Smooth muscle cell (in vitro differentiated cells): ENCODE measurements around the gene BLOC1S3. TPM values are rescaled to one million over a fixed set of nuclear protein-coding genes. Genes with fewer than 3 reads are reported as not detected.

ENCODE experiments used
- DNase-seq: peaks from one replicate; lab custom pipeline; 2025; ENCODE audit not compliant: unreplicated experiment; lab: John Stamatoyannopoulos, UW
- H2AFZ ChIP-seq: fragments of 200-600 bp; sonication (generic); 2 replicates; pipeline ENCODE4 v1.6.0; 2016; ENCODE audit warnings: antibody characterized with exemption, low read depth, mild to moderate bottlenecking
- H3F3A ChIP-seq: fragments of 200-600 bp; sonication (generic); 2 replicates; pipeline ENCODE4 v1.6.0; 2017; ENCODE audit warnings: antibody characterized with exemption, low read depth
- H3K27ac ChIP-seq: fragments of 200-600 bp; sonication (generic); 2 replicates; pipeline ENCODE4 v1.5.1; 2016; ENCODE audit warnings: low read depth, mild to moderate bottlenecking
- H3K27me3 ChIP-seq: fragments of 200-600 bp; sonication (generic); 2 replicates; pipeline ENCODE4 v1.6.1; 2016; ENCODE audit warnings: low read depth, mild to moderate bottlenecking
- H3K36me3 ChIP-seq: fragments of 200-600 bp; sonication (generic); 2 replicates; pipeline ENCODE4 v1.5.1; 2016; ENCODE audit warnings: low read depth
- H3K4me1 ChIP-seq: fragments of 200-600 bp; sonication (generic); 2 replicates; pipeline ENCODE4 v1.5.1; 2016; ENCODE audit warnings: low read depth
- H3K4me2 ChIP-seq: fragments of 200-600 bp; sonication (generic); 2 replicates; pipeline ENCODE4 v1.6.0; 2016; ENCODE audit warnings: mild to moderate bottlenecking
- H3K4me3 ChIP-seq: fragments of 200-600 bp; sonication (generic); 2 replicates; pipeline ENCODE4 v1.5.1; 2016; ENCODE audit warnings: mild to moderate bottlenecking
- H3K79me2 ChIP-seq: fragments of 200-600 bp; sonication (generic); 2 replicates; pipeline ENCODE4 v1.6.0; 2016; ENCODE audit warnings: low read depth, mild to moderate bottlenecking
- H3K9ac ChIP-seq: fragments of 200-600 bp; sonication (generic); 2 replicates; pipeline ENCODE4 v1.6.0; 2016; ENCODE audit warnings: low read depth
- H3K9me3 ChIP-seq: fragments of 200-600 bp; sonication (generic); replicated peaks from 2 replicates; pipeline ENCODE4 v1.5.1; 2016; ENCODE audit warnings: low read depth
- H4K20me1 ChIP-seq: fragments of 200-600 bp; sonication (generic); 2 replicates; pipeline ENCODE4 v1.6.0; 2016; ENCODE audit warnings: low read depth
- WGBS: methylation state at CpG from one replicate; pipeline ENCODE4 v1.1.7; 2016; ENCODE audit warnings: low lambda C conversion rate; 5-methylcytosine and 5-hydroxymethylcytosine counted together
- polyA plus RNA-seq: library from polyadenylated mRNA; unstranded; fragments of >200 nt; fragmentation: Nextera tagmentation; extraction: Ambion mirVana; gene quantifications from 2 replicates; pipeline ENCODE4 v1.2.1, GENCODE V29; 2016
- total RNA-seq: library from RNA; depleted of rRNA; stranded (reverse); fragments of >200 nt; gene quantifications from 2 replicates; pipeline ENCODE4 v1.2.3, GENCODE V29; 2014
- TF ChIP-seq, protein P1 (sequence below): fragments of 200-600 bp; sonication (generic); IDR thresholded peaks from 2 replicates; pipeline ENCODE4 v1.5.1; 2017; ENCODE audit warnings: borderline replicate concordance, mild to moderate bottlenecking, antibody characterized with exemption; ENCODE audit not compliant: insufficient read depth, poor library complexity, severe bottlenecking

The BLOC1S3 gene
- total and polyA plus RNA-seq, 2 experiments from 2014 or later: 3.5 to 7.7 TPM

DNA sequence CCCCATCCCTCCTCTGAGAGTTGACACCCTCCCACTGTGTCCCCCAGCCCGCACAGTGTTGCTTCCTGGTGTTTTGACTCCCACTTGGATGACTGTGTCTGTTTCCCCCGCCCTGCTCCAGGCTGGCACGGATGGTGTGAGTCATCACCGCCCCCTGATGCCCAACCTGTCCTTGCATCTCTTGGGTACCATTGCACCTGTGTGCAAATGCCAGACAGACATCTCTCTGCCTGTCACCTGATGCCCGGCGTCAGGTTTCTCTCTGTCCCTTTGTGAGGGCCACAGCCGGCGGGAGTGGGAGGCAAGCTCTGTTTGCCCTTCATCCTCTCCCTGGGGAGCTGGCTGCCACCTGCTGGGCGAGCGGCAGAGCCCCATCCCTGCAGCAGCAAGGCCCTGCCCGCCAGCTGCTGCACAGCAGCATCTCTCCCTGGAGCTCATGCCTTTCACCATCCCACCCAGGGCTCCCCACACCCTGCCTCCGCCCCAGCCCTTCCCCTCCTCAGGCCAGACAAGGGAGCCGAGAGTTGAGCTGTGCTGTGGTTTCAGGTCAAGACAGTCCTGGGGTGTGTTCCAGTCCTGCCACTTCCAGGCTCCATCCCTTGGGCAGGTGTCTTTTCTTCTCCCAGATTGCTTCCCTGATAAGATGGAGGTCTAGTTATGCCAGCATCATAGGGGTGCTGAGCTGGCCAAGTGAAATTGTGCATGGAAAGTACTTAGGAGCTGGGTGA lies 47.5 kb upstream of the BLOC1S3 start:
- no peak for DNase-seq
- TF ChIP-seq, protein P1, sequence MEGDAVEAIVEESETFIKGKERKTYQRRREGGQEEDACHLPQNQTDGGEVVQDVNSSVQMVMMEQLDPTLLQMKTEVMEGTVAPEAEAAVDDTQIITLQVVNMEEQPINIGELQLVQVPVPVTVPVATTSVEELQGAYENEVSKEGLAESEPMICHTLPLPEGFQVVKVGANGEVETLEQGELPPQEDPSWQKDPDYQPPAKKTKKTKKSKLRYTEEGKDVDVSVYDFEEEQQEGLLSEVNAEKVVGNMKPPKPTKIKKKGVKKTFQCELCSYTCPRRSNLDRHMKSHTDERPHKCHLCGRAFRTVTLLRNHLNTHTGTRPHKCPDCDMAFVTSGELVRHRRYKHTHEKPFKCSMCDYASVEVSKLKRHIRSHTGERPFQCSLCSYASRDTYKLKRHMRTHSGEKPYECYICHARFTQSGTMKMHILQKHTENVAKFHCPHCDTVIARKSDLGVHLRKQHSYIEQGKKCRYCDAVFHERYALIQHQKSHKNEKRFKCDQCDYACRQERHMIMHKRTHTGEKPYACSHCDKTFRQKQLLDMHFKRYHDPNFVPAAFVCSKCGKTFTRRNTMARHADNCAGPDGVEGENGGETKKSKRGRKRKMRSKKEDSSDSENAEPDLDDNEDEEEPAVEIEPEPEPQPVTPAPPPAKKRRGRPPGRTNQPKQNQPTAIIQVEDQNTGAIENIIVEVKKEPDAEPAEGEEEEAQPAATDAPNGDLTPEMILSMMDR: peak; percentile 4
- 80% methylated on average over 10 of the region's 13 CpGs for WGBS
- Histone ChIP-seq H3K4me2 (no peak overlapping the region), H3F3A (no peaks in the 10 kb centered on the region), H3K9me3 (no peaks in the 10 kb centered on the region), H3K4me1 (peaks cover 5% of the 10 kb centered on the region), H3K27me3 (no peaks in the 10 kb centered on the region), H3K79me2 (peaks cover 46% of the 10 kb centered on the region), H3K4me3 (no peak overlapping the region), H3K9ac (no peak overlapping the region), H3K27ac (no peak overlapping the region), H3K36me3 (no peaks in the 10 kb centered on the region), H4K20me1 (peaks cover 96% of the 10 kb centered on the region), H2AFZ (no peak overlapping the region)

DNA sequence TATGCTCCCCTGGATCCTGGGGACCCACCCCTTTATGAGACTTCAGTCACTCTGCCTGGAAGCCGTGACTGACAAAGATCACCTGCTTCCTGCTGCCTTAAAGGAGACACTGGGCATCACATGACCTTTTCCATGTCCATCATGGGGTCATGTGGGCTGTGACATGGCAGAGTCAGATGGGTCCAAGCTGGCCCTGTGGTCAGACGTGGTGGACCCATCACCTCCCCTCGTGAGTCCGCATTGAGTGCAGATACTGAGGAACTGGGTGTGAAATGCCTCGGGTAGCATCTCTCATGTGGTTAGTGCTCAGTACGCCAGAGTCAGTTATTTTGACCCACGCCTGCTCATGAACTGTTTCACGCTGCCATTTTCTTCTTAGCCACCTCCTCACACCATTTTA lies 44.9 kb upstream of the BLOC1S3 start:
- TF ChIP-seq, protein P1: no peak
- Histone ChIP-seq H3K79me2 (peaks cover 34% of the 10 kb centered on the region), H3K27ac (no peak overlapping the region), H3K4me3 (no peak overlapping the region), H3K9ac (no peak overlapping the region), H3K27me3 (no peaks in the 10 kb centered on the region), H3K36me3 (no peaks in the 10 kb centered on the region), H4K20me1 (peaks cover 97% of the 10 kb centered on the region), H3K9me3 (no peaks in the 10 kb centered on the region), H3K4me1 (peaks cover 5% of the 10 kb centered on the region), H2AFZ (no peak overlapping the region), H3F3A (no peaks in the 10 kb centered on the region), H3K4me2 (no peak overlapping the region)
- no peak for DNase-seq
- 99% methylated on average over 8 of the region's 8 CpGs for WGBS

DNA sequence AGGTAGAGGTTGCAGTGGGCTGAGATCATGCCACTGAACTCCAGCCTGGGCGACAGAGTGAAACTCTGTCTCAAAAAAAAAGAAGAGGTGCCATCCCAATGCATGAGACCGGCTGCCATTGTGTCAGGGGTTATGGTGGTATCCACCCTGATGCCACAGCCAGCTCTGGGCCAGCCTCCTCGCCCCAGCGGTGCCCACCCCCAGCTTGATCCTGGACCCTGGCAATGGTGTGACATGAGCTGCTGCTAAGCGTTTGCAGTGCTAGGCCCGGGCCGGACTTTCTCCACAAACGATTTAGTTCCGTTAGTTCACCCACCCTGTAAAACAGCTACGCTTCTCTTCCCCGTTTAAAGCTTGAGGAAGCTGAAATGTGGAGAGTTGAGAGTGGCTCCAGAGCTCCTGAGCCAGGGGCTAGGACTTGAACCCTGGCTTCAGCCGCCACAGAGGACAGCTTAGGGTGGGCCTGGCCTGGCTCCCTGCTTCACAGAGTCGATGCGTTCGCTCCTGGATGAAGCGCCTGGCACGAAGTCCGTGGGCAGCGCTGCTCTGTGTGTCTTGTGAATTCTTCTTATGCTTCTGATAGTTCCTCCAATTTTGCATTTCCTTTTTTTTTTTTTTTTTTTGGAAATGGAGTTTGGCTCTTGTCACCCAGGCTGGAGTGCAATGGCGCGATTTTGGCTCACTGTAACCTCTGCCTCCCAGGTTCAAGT lies 43.3 kb upstream of the BLOC1S3 start:
- Histone ChIP-seq H3K4me2 (no peak overlapping the region), H3K9me3 (no peaks in the 10 kb centered on the region), H3K36me3 (no peaks in the 10 kb centered on the region), H3K27ac (no peak overlapping the region), H3K79me2 (peaks cover 31% of the 10 kb centered on the region), H3K4me1 (peaks cover 5% of the 10 kb centered on the region), H3K9ac (no peak overlapping the region), H3K4me3 (no peak overlapping the region), H3F3A (no peaks in the 10 kb centered on the region), H3K27me3 (no peaks in the 10 kb centered on the region), H2AFZ (no peak overlapping the region), H4K20me1 (peaks cover 95% of the 10 kb centered on the region)
- no peak for DNase-seq
- 98% methylated on average over 21 of the region's 21 CpGs for WGBS
- TF ChIP-seq, protein P1: no peak
